NCI-H748 (cell line): ENCODE measurements around the gene SPINK14.

Experiments used
- DNase-seq: peaks from one replicate; lab custom pipeline; 2025; ENCODE audit not compliant: unreplicated experiment; lab: John Stamatoyannopoulos, UW

Gene SPINK14

DNA sequence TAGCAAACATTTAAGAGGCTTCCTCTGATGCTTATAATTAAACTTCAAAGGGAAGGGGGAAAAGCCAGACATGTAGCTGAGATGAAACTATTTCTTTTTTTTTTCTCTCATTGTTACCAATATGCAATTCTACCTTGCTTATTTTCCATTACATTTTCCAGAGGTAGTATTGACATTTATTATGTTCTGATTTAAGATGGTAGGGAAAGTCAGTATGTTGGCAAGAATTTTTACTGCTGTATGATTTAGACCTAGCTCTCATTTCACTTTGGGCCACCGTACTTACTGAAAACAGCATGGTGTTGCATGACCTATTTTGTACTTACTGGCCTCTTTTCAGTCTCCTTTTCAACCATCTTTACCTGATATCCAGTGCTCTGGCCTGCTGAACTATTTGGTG lies 24.9 kb downstream of the SPINK14 start:
- DNase-seq: no peak

DNA sequence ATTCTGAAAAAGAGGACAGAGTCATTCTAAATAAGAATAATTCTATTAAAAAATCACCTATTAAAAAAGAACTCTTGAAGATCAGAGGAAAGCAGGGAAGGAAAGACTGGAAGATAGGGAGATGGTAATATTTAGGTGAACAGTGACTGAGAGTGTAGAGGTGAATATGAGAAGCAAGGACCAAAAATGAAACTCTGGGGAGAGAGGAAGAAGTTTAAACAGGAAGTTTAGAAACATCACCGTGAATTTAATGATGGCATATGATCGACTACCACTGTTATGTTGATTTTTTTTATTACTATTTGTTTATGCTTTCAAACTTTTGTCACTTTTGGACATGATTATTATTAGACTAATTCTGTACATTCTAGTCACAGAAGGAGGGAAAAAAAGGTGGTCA lies 32.8 kb downstream of the SPINK14 start:
- DNase-seq: no peak

DNA sequence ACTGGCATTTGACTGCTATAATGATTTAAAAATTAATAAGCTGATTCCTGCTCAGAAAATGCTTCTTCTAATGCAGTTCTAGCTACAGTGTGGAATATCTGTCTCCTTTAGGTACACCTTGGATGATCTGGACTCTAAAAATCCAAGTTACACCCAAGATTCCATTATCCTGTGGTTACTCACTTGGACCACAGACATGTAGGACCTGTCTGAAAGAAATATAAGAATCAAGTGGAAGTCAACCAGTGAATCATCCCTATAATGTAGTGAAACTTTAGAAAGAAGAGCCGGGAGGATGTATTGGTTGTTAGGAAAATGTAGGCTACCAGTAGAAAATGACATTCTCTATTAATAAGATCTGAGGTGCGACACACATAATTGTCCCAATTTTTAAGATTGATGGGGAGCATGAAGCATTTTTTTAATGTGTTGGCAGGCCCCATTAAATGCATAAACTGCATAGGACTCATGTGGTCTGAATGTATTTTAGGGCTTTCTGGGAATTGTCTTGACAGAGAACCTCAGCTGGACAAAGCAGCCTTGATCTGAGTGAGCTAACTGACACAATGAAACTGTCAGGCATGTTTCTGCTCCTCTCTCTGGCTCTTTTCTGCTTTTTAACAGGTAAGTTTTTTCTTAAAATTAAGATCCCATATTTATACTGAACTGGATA lies 34.3 kb downstream of the SPINK14 start, which contains the start of gene SPINK6:
Gene SPINK6, plus strand, starts transcription at position 512 of the 673 bp plus-strand sequence. Its CDS starts 55 bp downstream, at position 567.
- no peak for DNase-seq

DNA sequence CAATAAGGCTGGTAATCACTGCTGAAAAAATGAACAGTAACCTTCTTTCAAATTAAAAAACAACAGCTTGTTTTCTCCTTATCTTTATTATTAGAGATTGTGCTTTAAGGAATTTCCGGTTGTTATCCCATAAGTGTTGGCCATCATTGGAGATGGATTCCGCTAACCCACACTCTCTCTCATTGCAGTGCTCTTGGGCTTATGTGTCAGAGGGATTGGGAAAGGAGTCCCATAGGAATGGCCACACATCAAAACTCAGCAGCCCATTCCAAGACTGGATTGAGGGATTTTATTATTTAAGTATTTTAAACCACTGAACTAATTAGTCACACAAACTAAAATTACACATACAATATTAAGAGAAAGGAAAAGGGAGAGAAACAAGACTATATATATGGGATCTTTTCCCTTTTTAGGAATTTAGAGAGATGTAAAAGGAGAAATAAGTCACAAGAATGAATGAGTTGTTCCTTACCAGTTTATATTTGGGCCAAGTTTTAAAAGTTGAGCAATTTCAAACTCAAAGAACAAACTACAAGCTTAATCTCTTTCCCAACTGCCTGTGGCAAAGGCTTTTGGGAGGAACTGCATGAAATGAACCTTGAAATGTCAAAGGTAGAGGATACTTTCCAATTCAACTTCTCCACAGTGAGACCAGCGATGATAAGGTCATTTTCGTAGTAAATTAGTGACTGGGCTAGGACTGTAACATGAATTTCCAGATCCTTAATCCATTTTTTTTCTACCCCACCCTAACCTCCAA lies 36.9 kb downstream of the SPINK14 start:
- no peak for DNase-seq

DNA sequence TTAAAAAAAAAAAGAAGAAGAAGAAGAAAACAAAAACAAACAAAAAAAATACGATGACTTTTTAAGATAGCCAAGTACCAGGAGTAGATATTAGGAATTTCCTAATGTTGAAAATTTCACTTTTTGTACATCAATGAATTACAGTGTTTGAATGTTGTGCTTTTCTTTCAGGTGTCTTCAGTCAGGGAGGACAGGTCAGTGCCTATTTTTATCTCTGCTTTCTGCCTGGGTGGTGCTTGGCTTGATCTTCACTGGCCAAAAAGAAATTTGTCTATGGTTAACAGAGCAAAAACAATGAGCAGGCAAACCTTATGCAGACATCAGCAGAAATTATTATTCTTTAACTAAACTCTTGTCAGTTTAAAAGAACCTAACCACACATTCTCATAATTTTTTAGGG lies 37.5 kb downstream of the SPINK14 start:
- DNase-seq: no peak

DNA sequence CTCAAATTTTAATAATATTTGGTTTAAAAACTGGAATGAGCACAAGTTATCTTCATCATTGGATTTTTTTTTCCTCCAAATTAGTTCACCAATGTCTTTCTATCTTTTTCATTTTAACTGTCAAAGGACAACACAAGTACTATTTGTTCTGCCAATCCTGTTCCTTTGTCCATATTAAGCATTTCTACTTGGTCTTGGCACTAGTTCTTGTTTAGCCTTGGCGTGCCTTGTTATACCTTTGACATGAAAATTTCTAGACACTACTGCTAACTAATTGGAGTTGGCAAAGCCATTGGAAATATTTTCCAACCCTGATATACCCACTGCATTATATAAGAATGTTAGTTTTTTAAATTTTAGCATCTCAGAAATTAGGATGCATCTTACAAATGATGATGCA lies 38.3 kb downstream of the SPINK14 start:
- no peak for DNase-seq

DNA sequence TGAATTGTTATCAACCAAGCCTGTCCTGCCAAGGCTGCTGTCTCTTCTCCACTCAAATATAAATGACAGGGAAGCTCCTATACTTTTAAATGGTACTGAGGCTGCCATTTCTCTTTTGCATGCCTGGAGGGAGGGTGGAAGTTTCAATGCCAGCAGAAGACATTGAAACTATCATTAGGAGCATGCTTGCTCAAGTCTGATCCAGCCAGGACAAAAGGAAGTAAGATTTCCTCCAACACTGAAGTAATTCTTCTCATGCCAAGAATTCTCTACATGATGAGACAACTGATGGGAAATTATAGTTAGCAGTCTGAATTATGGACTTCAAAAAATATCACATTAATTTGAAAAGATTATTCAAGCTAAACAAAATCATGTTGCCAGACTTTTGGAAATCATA lies 39.9 kb downstream of the SPINK14 start:
- no peak for DNase-seq

DNA sequence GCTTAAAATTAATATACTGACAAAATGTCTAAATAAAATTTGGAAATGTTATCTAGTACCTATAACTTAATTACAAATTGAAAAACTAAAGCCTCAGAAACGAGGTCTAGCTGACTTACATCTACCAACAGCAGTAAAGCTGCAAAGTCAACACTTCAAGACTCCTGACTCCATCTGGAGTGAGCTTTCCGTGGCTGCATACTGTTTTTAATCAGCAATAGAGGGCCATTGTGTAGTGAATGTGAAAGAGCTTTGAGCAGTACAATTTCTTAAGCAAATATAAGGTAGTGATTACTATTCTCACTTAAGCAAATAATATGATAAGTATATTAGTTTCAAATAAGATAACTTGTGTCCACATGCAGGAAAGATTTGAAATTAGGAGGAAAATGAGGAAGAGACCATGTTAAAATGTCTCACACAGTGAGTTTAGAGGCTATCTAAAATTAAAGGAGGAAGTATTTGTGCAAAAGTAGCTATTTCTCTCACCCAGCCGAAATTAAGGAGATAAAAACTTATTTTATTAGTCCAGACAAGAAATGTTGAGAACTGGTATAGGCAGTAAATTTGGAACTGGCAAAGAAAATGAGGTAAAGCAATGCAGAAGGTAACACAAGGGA lies 40.9 kb downstream of the SPINK14 start:
- DNase-seq: peak; percentile 43

DNA sequence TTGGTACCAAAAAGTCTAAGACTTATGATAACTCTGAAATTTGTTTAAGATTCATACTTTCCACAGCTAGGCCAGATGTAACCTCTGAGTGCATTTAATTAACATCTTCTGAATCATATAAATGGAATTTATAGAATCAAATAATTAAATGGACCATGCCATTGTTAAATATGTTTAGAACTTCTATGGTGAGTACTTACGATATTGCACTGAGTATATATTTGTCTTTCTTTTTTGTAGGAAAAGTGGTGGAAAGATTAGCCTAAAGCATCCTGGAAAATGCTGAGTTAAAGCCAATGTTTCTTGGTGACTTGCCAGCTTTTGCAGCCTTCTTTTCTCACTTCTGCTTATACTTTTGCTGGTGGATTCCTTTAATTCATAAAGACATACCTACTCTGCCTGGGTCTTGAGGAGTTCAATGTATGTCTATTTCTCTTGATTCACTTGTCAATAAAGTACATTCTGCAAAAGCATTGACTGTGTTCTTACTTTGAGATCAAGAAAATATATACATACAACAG lies 46.4 kb downstream of the SPINK14 start:
- DNase-seq: no peak

DNA sequence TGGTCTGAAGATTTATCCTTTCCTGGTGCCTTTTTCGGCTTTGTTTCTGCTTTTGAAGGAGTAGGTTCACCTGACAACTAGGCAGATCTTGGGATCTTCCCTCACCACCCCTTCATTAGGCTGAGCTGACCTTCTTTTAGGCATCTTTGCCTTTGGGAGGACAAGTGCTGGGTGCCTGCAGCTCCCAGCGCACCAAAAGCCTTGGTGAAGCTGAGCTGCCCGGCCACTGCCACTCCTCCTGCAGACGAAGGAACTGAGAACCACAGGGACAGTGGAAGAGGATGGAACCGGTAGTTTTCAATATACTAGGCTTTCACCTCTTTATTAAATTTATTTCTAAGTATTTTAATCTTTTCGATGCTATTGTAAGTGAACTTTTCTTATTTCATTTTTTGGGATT lies 53.2 kb downstream of the SPINK14 start:
- DNase-seq: no peak

DNA sequence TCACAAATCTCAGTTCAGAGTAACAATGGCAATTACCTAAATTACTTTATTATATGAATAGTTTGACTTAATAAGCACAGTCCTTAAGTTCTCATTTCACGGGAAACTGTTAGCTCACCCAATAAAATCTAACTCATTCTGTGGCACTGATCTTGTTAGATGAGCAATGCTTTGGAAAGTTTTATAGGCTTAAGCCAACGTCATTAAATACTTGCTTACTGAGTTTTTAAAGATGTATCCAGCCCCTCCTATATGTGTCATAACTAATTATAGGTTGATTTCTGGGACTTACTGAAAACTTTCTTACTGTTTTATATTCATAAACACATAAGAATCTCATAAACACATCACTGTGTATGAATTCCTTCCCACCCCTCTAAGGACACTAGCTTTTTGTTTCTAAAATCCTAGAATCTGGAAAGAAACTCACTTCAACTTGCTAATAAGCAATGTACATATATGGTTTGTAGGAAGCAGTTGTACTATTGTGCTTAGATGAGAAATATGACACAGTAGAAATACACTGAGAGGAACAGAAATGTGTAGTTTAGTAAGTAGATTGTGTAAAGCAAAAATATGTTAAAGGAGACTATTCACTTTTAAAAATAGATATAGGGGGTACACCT lies 55.9 kb downstream of the SPINK14 start:
- DNase-seq: no peak
